ENCODE data around the gene CNOT10.

CNOT10 gene

GRCh38 chr3:32820430-32820829 is 135.4 kb downstream of the CNOT10 start:
- no peak overlapping the region for H3K4me3 ChIP-seq (replicated peaks; ENCODE audit: low read depth, low read length)
- TF ChIP-seq CTCF (IDR thresholded peaks at IDR 0.05; ENCODE audit: insufficient read depth, low read length, poor library complexity, severe bottlenecking), result no peak
- H3K36me3 ChIP-seq (ENCODE audit: control insufficient read depth, insufficient read depth, low read length), result no peaks in the 10 kb centered on the region
- DNase-seq (ENCODE audit: extremely low read depth, insufficient read length), result no peak
- peaks cover 4% of the 10 kb centered on the region for H3K27me3 ChIP-seq (replicated peaks; ENCODE audit: control insufficient read depth, insufficient read depth, low read length)

GRCh38 chr3:32820971-32821685 is 136.1 kb downstream of the CNOT10 start:
- H3K4me3 ChIP-seq (replicated peaks; ENCODE audit: low read depth, low read length), result no peak overlapping the region
- no peak for TF ChIP-seq CTCF (IDR thresholded peaks at IDR 0.05; ENCODE audit: insufficient read depth, low read length, poor library complexity, severe bottlenecking)
- no peak for DNase-seq (ENCODE audit: extremely low read depth, insufficient read length)
- no peaks in the 10 kb centered on the region for H3K36me3 ChIP-seq (ENCODE audit: control insufficient read depth, insufficient read depth, low read length)
- peaks cover 4% of the 10 kb centered on the region for H3K27me3 ChIP-seq (replicated peaks; ENCODE audit: control insufficient read depth, insufficient read depth, low read length)

GRCh38 chr3:32821686-32822296 is 136.8 kb downstream of the CNOT10 start:
- peaks cover 4% of the 10 kb centered on the region for H3K27me3 ChIP-seq (replicated peaks; ENCODE audit: control insufficient read depth, insufficient read depth, low read length)
- H3K4me3 ChIP-seq (replicated peaks; ENCODE audit: low read depth, low read length), result no peak overlapping the region

GRCh38 chr3:32822609-32823498 is 137.9 kb downstream of the CNOT10 start:
- Histone ChIP-seq H3K4me3 (replicated peaks; ENCODE audit: low read depth, low read length) (no peak overlapping the region), H3K36me3 (ENCODE audit: control insufficient read depth, insufficient read depth, low read length) (no peaks in the 10 kb centered on the region), H3K27me3 (replicated peaks; ENCODE audit: control insufficient read depth, insufficient read depth, low read length) (peaks cover 2% of the 10 kb centered on the region)
- DNase-seq (ENCODE audit: extremely low read depth, insufficient read length), result no peak
- TF ChIP-seq CTCF (IDR thresholded peaks at IDR 0.05; ENCODE audit: insufficient read depth, low read length, poor library complexity, severe bottlenecking), result no peak

More at GRCh38 chr3:32821686-32822296, 136.8 kb downstream of the CNOT10 start:
- no peak for DNase-seq (ENCODE audit: extremely low read depth, insufficient read length)
- TF ChIP-seq CTCF (IDR thresholded peaks at IDR 0.05; ENCODE audit: insufficient read depth, low read length, poor library complexity, severe bottlenecking), result no peak
- no peaks in the 10 kb centered on the region for H3K36me3 ChIP-seq (ENCODE audit: control insufficient read depth, insufficient read depth, low read length)

All from GM06990 (cell line).